ENCODE results near the gene TXNDC16. TPM values are rescaled to one million over a fixed set of nuclear protein-coding genes. Genes with fewer than 3 reads are reported as not detected.

TXNDC16 gene
- polyA plus RNA-seq (2013) = 12.7 TPM

- Histone ChIP-seq H3K36me3 (ENCODE audit: control insufficient read depth in 4 of 4, insufficient read depth in 4 of 4, low read length in 3 of 4) (peaks cover 0 to 4% (median under 1%) of the 10 kb centered on the region in 4 experiments), H3K4me3 (ENCODE audit: control insufficient read depth in 1 of 7, extremely low read depth in 1 of 7, insufficient read depth in 4 of 7, low read depth in 2 of 7, low read length in 6 of 7) (peak within 1 kb of the TSS; percentile 80 to 96 (median 91)), H3K27ac (ENCODE audit: insufficient read depth in 1 of 2, low read depth in 1 of 2, low read length in 2 of 2, poor library complexity in 1 of 2, severe bottlenecking in 2 of 2) (peak within 1 kb of the TSS; percentile 47 to 84), H3K4me1 (ENCODE audit: control extremely low read depth in 1 of 4, control insufficient read depth in 4 of 4, insufficient read depth in 4 of 4, low read length in 3 of 4) (peaks cover 19 to 38% (median 27%) of the 10 kb centered on the region in 4 experiments), H3K9me3 (ENCODE audit: control extremely low read depth in 1 of 5, control insufficient read depth in 4 of 5, insufficient read depth in 2 of 5, low read depth in 1 of 5, low read length in 4 of 5) (no peaks in the 10 kb centered on the region), H3K27me3 (replicated peaks in 2 of 5; ENCODE audit: control insufficient read depth in 4 of 5, insufficient read depth in 5 of 5, low read length in 4 of 5) (peaks cover 0 to 3% (median 0%) of the 10 kb centered on the region in 5 experiments)
- DNase-seq = peak; percentile 100
- ChIA-PET POLR2A (interaction anchor here (0.7 to 1.5 kb wide), 2 partner anchors 127 to 241 kb away, joined by 3 read pairs; no protein-coding TSS in a partner anchor), CTCF (interaction anchor here (0.8 to 3.0 kb wide), 8 partner anchors 9 to 235 kb away, joined by 3 to 12 read pairs (median 6); no protein-coding TSS in a partner anchor)
- WGBS (ENCODE audit: insufficient coverage) = 0% methylated on average over 60 of the region's 81 CpGs
Observed at GRCh38 chr14:52552063-52552988, at the start of gene TXNDC16, which contains the start of gene GPR137C. Gene TXNDC16, minus strand, starts transcription at chr14:52552505. Its CDS starts 8,948 bp downstream, at chr14:52543557. Gene GPR137C, plus strand, starts transcription at chr14:52552836. Its CDS starts 312 bp downstream, at chr14:52553148.

GRCh38 chr14:52599974-52600373, 47.7 kb upstream of the TXNDC16 start:
- H3K4me1 ChIP-seq (ENCODE audit: control extremely low read depth in 1 of 4, control insufficient read depth in 4 of 4, insufficient read depth in 4 of 4, low read length in 3 of 4) = peaks cover 0 to 3% (median 0%) of the 10 kb centered on the region in 4 experiments
- H3K27ac ChIP-seq (ENCODE audit: insufficient read depth in 1 of 2, low read depth in 1 of 2, low read length in 2 of 2, poor library complexity in 1 of 2, severe bottlenecking in 2 of 2) = no peak overlapping the region
- H3K4me3 ChIP-seq (ENCODE audit: control insufficient read depth in 1 of 7, extremely low read depth in 1 of 7, insufficient read depth in 4 of 7, low read depth in 2 of 7, low read length in 6 of 7) = no peak overlapping the region
- CTCF ChIA-PET = no interaction called here
- no peaks in the 10 kb centered on the region for H3K27me3 ChIP-seq (replicated peaks in 2 of 5; ENCODE audit: control insufficient read depth in 4 of 5, insufficient read depth in 5 of 5, low read length in 4 of 5)
- no peak for DNase-seq
- POLR2A ChIA-PET = no interaction called here
- H3K36me3 ChIP-seq (ENCODE audit: control insufficient read depth in 4 of 4, insufficient read depth in 4 of 4, low read length in 3 of 4) = no peaks in the 10 kb centered on the region
- WGBS (ENCODE audit: insufficient coverage) = no CpG with 5 or more reads among the region's 3 CpGs
- H3K9me3 ChIP-seq (ENCODE audit: control extremely low read depth in 1 of 5, control insufficient read depth in 4 of 5, insufficient read depth in 2 of 5, low read depth in 1 of 5, low read length in 4 of 5) = peaks cover 0 to 6% (median 0%) of the 10 kb centered on the region in 5 experiments

- H3K27ac ChIP-seq (ENCODE audit: insufficient read depth in 1 of 2, low read depth in 1 of 2, low read length in 2 of 2, poor library complexity in 1 of 2, severe bottlenecking in 2 of 2) = no peak overlapping the region
- peaks cover 0 to 7% (median 0%) of the 10 kb centered on the region in 5 experiments for H3K9me3 ChIP-seq (ENCODE audit: control extremely low read depth in 1 of 5, control insufficient read depth in 4 of 5, insufficient read depth in 2 of 5, low read depth in 1 of 5, low read length in 4 of 5)
- H3K4me1 ChIP-seq (ENCODE audit: control extremely low read depth in 1 of 4, control insufficient read depth in 4 of 4, insufficient read depth in 4 of 4, low read length in 3 of 4) = peaks cover 0 to 3% (median 0%) of the 10 kb centered on the region in 4 experiments
- ChIA-PET POLR2A (no interaction called here), CTCF (no interaction called here)
- no peak for DNase-seq
- no peak overlapping the region for H3K4me3 ChIP-seq (ENCODE audit: control insufficient read depth in 1 of 7, extremely low read depth in 1 of 7, insufficient read depth in 4 of 7, low read depth in 2 of 7, low read length in 6 of 7)
- WGBS (ENCODE audit: insufficient coverage) = no CpG with 5 or more reads among the region's 1 CpG
- no peaks in the 10 kb centered on the region for H3K27me3 ChIP-seq (replicated peaks in 2 of 5; ENCODE audit: control insufficient read depth in 4 of 5, insufficient read depth in 5 of 5, low read length in 4 of 5)
- H3K36me3 ChIP-seq (ENCODE audit: control insufficient read depth in 4 of 4, insufficient read depth in 4 of 4, low read length in 3 of 4) = no peaks in the 10 kb centered on the region
Observed at GRCh38 chr14:52598568-52598967, 46.3 kb upstream of the TXNDC16 start.

- no peak for DNase-seq
- H3K27ac ChIP-seq (ENCODE audit: insufficient read depth in 1 of 2, low read depth in 1 of 2, low read length in 2 of 2, poor library complexity in 1 of 2, severe bottlenecking in 2 of 2) = no peak overlapping the region
- POLR2A ChIA-PET = no interaction called here
- H3K4me3 ChIP-seq (ENCODE audit: control insufficient read depth in 1 of 7, extremely low read depth in 1 of 7, insufficient read depth in 4 of 7, low read depth in 2 of 7, low read length in 6 of 7) = no peak overlapping the region
- H3K36me3 ChIP-seq (ENCODE audit: control insufficient read depth in 4 of 4, insufficient read depth in 4 of 4, low read length in 3 of 4) = no peaks in the 10 kb centered on the region
- peaks cover 0 to 7% (median 0%) of the 10 kb centered on the region in 5 experiments for H3K9me3 ChIP-seq (ENCODE audit: control extremely low read depth in 1 of 5, control insufficient read depth in 4 of 5, insufficient read depth in 2 of 5, low read depth in 1 of 5, low read length in 4 of 5)
- no peaks in the 10 kb centered on the region for H3K4me1 ChIP-seq (ENCODE audit: control extremely low read depth in 1 of 4, control insufficient read depth in 4 of 4, insufficient read depth in 4 of 4, low read length in 3 of 4)
- WGBS (ENCODE audit: insufficient coverage) = 98% methylated on average over 4 of the region's 5 CpGs
- H3K27me3 ChIP-seq (replicated peaks in 2 of 5; ENCODE audit: control insufficient read depth in 4 of 5, insufficient read depth in 5 of 5, low read length in 4 of 5) = no peaks in the 10 kb centered on the region
- CTCF ChIA-PET = no interaction called here
Observed at GRCh38 chr14:52596861-52597260, 44.6 kb upstream of the TXNDC16 start.

GRCh38 chr14:52596320-52596719, 44.0 kb upstream of the TXNDC16 start:
- POLR2A ChIA-PET = no interaction called here
- Histone ChIP-seq H3K36me3 (ENCODE audit: control insufficient read depth in 4 of 4, insufficient read depth in 4 of 4, low read length in 3 of 4) (no peaks in the 10 kb centered on the region), H3K27me3 (replicated peaks in 2 of 5; ENCODE audit: control insufficient read depth in 4 of 5, insufficient read depth in 5 of 5, low read length in 4 of 5) (no peaks in the 10 kb centered on the region), H3K4me3 (ENCODE audit: control insufficient read depth in 1 of 7, extremely low read depth in 1 of 7, insufficient read depth in 4 of 7, low read depth in 2 of 7, low read length in 6 of 7) (no peak overlapping the region), H3K27ac (ENCODE audit: insufficient read depth in 1 of 2, low read depth in 1 of 2, low read length in 2 of 2, poor library complexity in 1 of 2, severe bottlenecking in 2 of 2) (no peak overlapping the region), H3K9me3 (ENCODE audit: control extremely low read depth in 1 of 5, control insufficient read depth in 4 of 5, insufficient read depth in 2 of 5, low read depth in 1 of 5, low read length in 4 of 5) (peaks cover 0 to 7% (median 0%) of the 10 kb centered on the region in 5 experiments), H3K4me1 (ENCODE audit: control extremely low read depth in 1 of 4, control insufficient read depth in 4 of 4, insufficient read depth in 4 of 4, low read length in 3 of 4) (no peaks in the 10 kb centered on the region)
- CTCF ChIA-PET = no interaction called here
- WGBS (ENCODE audit: insufficient coverage) = 91% methylated on average over 8 of the region's 10 CpGs
- no peak for DNase-seq

- WGBS (ENCODE audit: insufficient coverage) = no CpG with 5 or more reads among the region's 1 CpG
- H3K4me3 ChIP-seq (ENCODE audit: control insufficient read depth in 1 of 7, extremely low read depth in 1 of 7, insufficient read depth in 4 of 7, low read depth in 2 of 7, low read length in 6 of 7) = no peak overlapping the region
- H3K27ac ChIP-seq (ENCODE audit: insufficient read depth in 1 of 2, low read depth in 1 of 2, low read length in 2 of 2, poor library complexity in 1 of 2, severe bottlenecking in 2 of 2) = no peak overlapping the region
- peaks cover 0 to 1% (median 0%) of the 10 kb centered on the region in 5 experiments for H3K9me3 ChIP-seq (ENCODE audit: control extremely low read depth in 1 of 5, control insufficient read depth in 4 of 5, insufficient read depth in 2 of 5, low read depth in 1 of 5, low read length in 4 of 5)
- POLR2A ChIA-PET = no interaction called here
- CTCF ChIA-PET = no interaction called here
- H3K4me1 ChIP-seq (ENCODE audit: control extremely low read depth in 1 of 4, control insufficient read depth in 4 of 4, insufficient read depth in 4 of 4, low read length in 3 of 4) = no peaks in the 10 kb centered on the region
- no peak for DNase-seq
- no peaks in the 10 kb centered on the region for H3K27me3 ChIP-seq (replicated peaks in 2 of 5; ENCODE audit: control insufficient read depth in 4 of 5, insufficient read depth in 5 of 5, low read length in 4 of 5)
- no peaks in the 10 kb centered on the region for H3K36me3 ChIP-seq (ENCODE audit: control insufficient read depth in 4 of 4, insufficient read depth in 4 of 4, low read length in 3 of 4)
Observed at GRCh38 chr14:52590318-52590717, 38.0 kb upstream of the TXNDC16 start.

- no peak overlapping the region for H3K27ac ChIP-seq (ENCODE audit: insufficient read depth in 1 of 2, low read depth in 1 of 2, low read length in 2 of 2, poor library complexity in 1 of 2, severe bottlenecking in 2 of 2)
- ChIA-PET POLR2A (no interaction called here), CTCF (no interaction called here)
- no peaks in the 10 kb centered on the region for H3K4me1 ChIP-seq (ENCODE audit: control extremely low read depth in 1 of 4, control insufficient read depth in 4 of 4, insufficient read depth in 4 of 4, low read length in 3 of 4)
- no peak overlapping the region for H3K4me3 ChIP-seq (ENCODE audit: control insufficient read depth in 1 of 7, extremely low read depth in 1 of 7, insufficient read depth in 4 of 7, low read depth in 2 of 7, low read length in 6 of 7)
- peaks cover 0 to 1% (median 0%) of the 10 kb centered on the region in 5 experiments for H3K9me3 ChIP-seq (ENCODE audit: control extremely low read depth in 1 of 5, control insufficient read depth in 4 of 5, insufficient read depth in 2 of 5, low read depth in 1 of 5, low read length in 4 of 5)
- no peak for DNase-seq
- no peaks in the 10 kb centered on the region for H3K36me3 ChIP-seq (ENCODE audit: control insufficient read depth in 4 of 4, insufficient read depth in 4 of 4, low read length in 3 of 4)
- WGBS (ENCODE audit: insufficient coverage) = 83% methylated on average over 1 of the region's 4 CpGs
- no peaks in the 10 kb centered on the region for H3K27me3 ChIP-seq (replicated peaks in 2 of 5; ENCODE audit: control insufficient read depth in 4 of 5, insufficient read depth in 5 of 5, low read length in 4 of 5)
Observed at GRCh38 chr14:52589646-52590045, 37.3 kb upstream of the TXNDC16 start.
